HFFc6 (cell line): ENCODE data around the gene HSD17B1. TPM values are rescaled to one million over a fixed set of nuclear protein-coding genes. Genes with fewer than 3 reads are reported as not detected.
A peak's percentile ranks its signal among the peaks of the same experiment; 100 is the strongest.
"Not testable (repeated sequence)": the region's sequence is repeated elsewhere in the genome, so short reads cannot be mapped to it uniquely, and the experiment has no call there.

Source experiments
- DNase-seq: peaks from one replicate; pipeline ENCODE4 v3.0.0-alpha.2; 2018
- H3K27ac Mint-ChIP-seq: 2 replicates; pipeline ENCODE4 v1.8.0; 2020; ENCODE audit warnings: mild to moderate bottlenecking, mixed read lengths
- H3K27me3 Mint-ChIP-seq: 2 replicates; pipeline ENCODE4 v1.8.0; 2021; ENCODE audit warnings: mild to moderate bottlenecking, moderate library complexity, mixed read lengths; ENCODE audit not compliant: insufficient read depth
- H3K36me3 Mint-ChIP-seq: 2 replicates; pipeline ENCODE4 v1.8.0; 2021; ENCODE audit warnings: low read depth, mixed read lengths
- H3K4me1 Mint-ChIP-seq: 2 replicates; pipeline ENCODE4 v1.8.0; 2020; ENCODE audit warnings: low read depth, mixed read lengths
- H3K4me3 Mint-ChIP-seq: 2 replicates; pipeline ENCODE4 v1.8.0; 2020; ENCODE audit warnings: mild to moderate bottlenecking, moderate library complexity, mixed read lengths
- H3K9me3 Mint-ChIP-seq: 2 replicates; pipeline ENCODE4 v1.8.0; 2020; ENCODE audit warnings: mild to moderate bottlenecking, mixed read lengths
- total RNA-seq, 6 experiments: library from RNA; stranded (reverse); fragmentation: NEBNext Ultra II Directional; extraction: Animal tissue kit (Norgen Biotek cat#: 25700); gene quantifications; 2 replicates in 1 of 6; 3 replicates in 5 of 6; pipeline ENCODE4 v1.2.3, GENCODE V29; 2021
- TF ChIP-seq, protein P1 (sequence below): fragments of 200-600 bp; sonication (generic); IDR thresholded peaks from 2 replicates; pipeline ENCODE4 v1.5.0; 2021; ENCODE audit warnings: antibody characterized with exemption, mild to moderate bottlenecking

Gene HSD17B1
- total RNA-seq, 6 experiments from 2014 or later = 0.66 to 1.5 (median 1.1) TPM

GRCh38 chr17:42555961-42556617 is 3.4 kb downstream of the HSD17B1 start:
- not testable (repeated sequence) for H3K36me3 Mint-ChIP-seq, DNase-seq, H3K9me3 Mint-ChIP-seq, H3K27ac Mint-ChIP-seq, H3K27me3 Mint-ChIP-seq, H3K4me3 Mint-ChIP-seq
- TF ChIP-seq, protein P1, sequence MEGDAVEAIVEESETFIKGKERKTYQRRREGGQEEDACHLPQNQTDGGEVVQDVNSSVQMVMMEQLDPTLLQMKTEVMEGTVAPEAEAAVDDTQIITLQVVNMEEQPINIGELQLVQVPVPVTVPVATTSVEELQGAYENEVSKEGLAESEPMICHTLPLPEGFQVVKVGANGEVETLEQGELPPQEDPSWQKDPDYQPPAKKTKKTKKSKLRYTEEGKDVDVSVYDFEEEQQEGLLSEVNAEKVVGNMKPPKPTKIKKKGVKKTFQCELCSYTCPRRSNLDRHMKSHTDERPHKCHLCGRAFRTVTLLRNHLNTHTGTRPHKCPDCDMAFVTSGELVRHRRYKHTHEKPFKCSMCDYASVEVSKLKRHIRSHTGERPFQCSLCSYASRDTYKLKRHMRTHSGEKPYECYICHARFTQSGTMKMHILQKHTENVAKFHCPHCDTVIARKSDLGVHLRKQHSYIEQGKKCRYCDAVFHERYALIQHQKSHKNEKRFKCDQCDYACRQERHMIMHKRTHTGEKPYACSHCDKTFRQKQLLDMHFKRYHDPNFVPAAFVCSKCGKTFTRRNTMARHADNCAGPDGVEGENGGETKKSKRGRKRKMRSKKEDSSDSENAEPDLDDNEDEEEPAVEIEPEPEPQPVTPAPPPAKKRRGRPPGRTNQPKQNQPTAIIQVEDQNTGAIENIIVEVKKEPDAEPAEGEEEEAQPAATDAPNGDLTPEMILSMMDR = peak; percentile 51
- H3K4me1 Mint-ChIP-seq = peaks cover 23% of the 10 kb centered on the region

GRCh38 chr17:42559075-42559474 is 6.4 kb downstream of the HSD17B1 start:
- DNase-seq = no peak
- TF ChIP-seq, protein P1 = no peak
- Mint-ChIP-seq H3K36me3 (peaks cover 22% of the 10 kb centered on the region), H3K27me3 (peaks cover 3% of the 10 kb centered on the region; the same call in 1 of the 2 replicates), H3K4me3 (no peak overlapping the region), H3K9me3 (peaks cover 4% of the 10 kb centered on the region; the same call in 1 of the 2 replicates), H3K27ac (no peak overlapping the region), H3K4me1 (peaks cover 46% of the 10 kb centered on the region)

- Mint-ChIP-seq H3K4me1 (peaks cover 43% of the 10 kb centered on the region), H3K27me3 (peaks cover 2% of the 10 kb centered on the region; the same call in 1 of the 2 replicates), H3K27ac (peak overlapping the region; percentile 73), H3K9me3 (peaks cover 4% of the 10 kb centered on the region; the same call in 1 of the 2 replicates), H3K4me3 (peak overlapping the region; percentile 73; the same call in 1 of the 2 replicates), H3K36me3 (peaks cover 22% of the 10 kb centered on the region)
- TF ChIP-seq, protein P1 = no peak
- DNase-seq = no peak
Observed at GRCh38 chr17:42560246-42560645, 7.5 kb downstream of the HSD17B1 start.

DNA sequence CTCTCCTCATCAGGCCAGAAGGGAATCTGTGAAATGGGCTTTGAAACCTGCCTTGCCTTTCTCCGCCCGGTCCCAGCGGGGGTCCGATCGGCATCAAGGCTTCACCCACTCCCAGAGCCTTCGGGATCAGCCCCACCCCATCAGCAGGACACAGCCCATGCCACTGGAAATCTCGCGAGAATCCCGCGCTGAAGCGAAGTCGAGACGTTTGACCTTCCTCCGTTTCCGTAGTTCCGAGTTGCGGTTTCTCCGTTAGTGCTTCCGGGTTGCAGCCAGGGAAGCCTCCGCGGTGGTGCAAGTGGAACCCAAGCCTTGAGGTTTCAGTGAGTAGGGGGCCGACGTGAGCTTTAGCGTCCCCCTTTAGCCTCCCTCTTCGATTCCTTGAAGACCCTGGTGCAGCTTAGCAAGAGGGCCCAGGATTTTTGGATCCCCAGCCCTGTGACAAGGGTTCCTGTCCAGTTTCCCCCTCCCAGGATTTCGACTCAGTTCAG is 9.2 kb downstream of the HSD17B1 start, which contains the start of gene COASY:
COASY (plus strand) TSS at position 252 of the 491 bp plus-strand sequence. CDS start 475 bp downstream, outside the sequence.
- Mint-ChIP-seq H3K4me1 (peaks cover 43% of the 10 kb centered on the region), H3K36me3 (peaks cover 28% of the 10 kb centered on the region)

DNA sequence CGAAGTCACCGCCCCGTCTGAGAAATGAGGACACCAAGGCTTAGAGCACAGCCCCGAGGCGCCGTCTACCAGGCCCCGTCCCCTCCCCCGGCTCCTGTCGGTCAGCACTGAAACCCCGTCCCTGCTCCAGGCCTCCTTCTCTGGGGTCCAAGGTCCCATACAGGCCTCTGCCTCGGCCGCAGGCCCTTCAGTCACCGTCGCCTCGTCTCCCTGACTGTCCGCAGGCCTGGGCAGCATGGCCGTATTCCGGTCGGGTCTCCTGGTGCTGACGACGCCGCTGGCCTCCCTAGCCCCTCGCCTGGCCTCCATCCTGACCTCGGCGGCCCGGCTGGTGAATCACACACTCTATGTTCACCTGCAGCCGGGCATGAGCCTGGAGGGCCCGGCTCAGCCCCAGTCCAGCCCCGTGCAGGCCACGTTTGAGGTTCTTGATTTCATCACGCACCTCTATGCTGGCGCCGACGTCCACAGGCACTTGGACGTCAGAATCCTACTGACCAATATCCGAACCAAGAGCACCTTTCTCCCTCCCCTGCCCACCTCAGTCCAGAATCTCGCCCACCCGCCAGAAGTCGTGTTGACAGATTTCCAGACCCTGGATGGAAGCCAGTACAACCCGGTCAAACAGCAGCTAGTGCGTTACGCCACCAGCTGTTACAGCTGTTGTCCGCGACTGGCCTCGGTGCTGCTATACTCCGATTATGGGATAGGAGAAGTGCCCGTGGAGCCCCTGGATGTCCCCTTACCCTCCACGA is 9.8 kb downstream of the HSD17B1 start:
- Mint-ChIP-seq H3K36me3 (peaks cover 29% of the 10 kb centered on the region), H3K27me3 (peaks cover 2% of the 10 kb centered on the region; the same call in 1 of the 2 replicates), H3K4me3 (peak overlapping the region; percentile 92), H3K4me1 (peaks cover 44% of the 10 kb centered on the region), H3K27ac (peak overlapping the region; percentile 90), H3K9me3 (peaks cover 4% of the 10 kb centered on the region; the same call in 1 of the 2 replicates)
- TF ChIP-seq, protein P1 = no peak
- DNase-seq = no peak

More for the DNA sequence above, 9.2 kb downstream of the HSD17B1 start, which contains the start of gene COASY:
- Mint-ChIP-seq H3K9me3 (peaks cover 4% of the 10 kb centered on the region; the same call in 1 of the 2 replicates), H3K4me3 (peak within 1 kb of the TSS; percentile 92), H3K27me3 (peaks cover 2% of the 10 kb centered on the region; the same call in 1 of the 2 replicates), H3K27ac (peak within 1 kb of the TSS; percentile 90)
- peak; percentile 96 for DNase-seq
- TF ChIP-seq, protein P1 = no peak
